Activated T-helper 2 cell treated with anti-CD3 and anti-CD28 coated beads, Interferon-gamma antibody, Interleukin-2, Interleukin-4, amounts not matched to agents 10 μg/mL and 5 μg/mL and 100 μg/mL, durations not matched to agents 14 hours and 24 hours and 36 hours (primary cell): Measurements from ENCODE around the gene ITGB1BP1. TPM values are rescaled to one million over a fixed set of nuclear protein-coding genes. Genes with fewer than 3 reads are reported as not detected.
A peak's percentile ranks its signal among the peaks of the same experiment; 100 is the strongest.

Experiments used
- DNase-seq: peaks from one replicate; pipeline ENCODE4 v3.0.0; 2021; ENCODE audit warnings: low spot score
- H3K27ac Mint-ChIP-seq: one replicate; pipeline ENCODE4 v1.8.0; 2021; ENCODE audit warnings: mixed read lengths
- H3K27me3 Mint-ChIP-seq: one replicate; pipeline ENCODE4 v1.8.0; 2021; ENCODE audit warnings: low read depth, mixed read lengths
- H3K36me3 Mint-ChIP-seq: one replicate; pipeline ENCODE4 v1.8.0; 2021; ENCODE audit warnings: low read depth, mixed read lengths
- H3K4me1 Mint-ChIP-seq: one replicate; pipeline ENCODE4 v1.8.0; 2021; ENCODE audit warnings: low read depth, mixed read lengths
- H3K4me3 Mint-ChIP-seq: one replicate; pipeline ENCODE4 v1.8.0; 2021; ENCODE audit warnings: low read depth, mild to moderate bottlenecking, moderate library complexity, mixed read lengths
- H3K9me3 Mint-ChIP-seq: one replicate; pipeline ENCODE4 v1.8.0; 2021; ENCODE audit warnings: mixed read lengths
- intact Hi-C: fragments of 100-400 bp; cut with micrococcal nuclease; formaldehyde crosslinking; loops from one replicate; pipeline ENCODE4 v1.15.1; 2023
- total RNA-seq: library from RNA; stranded (reverse); gene quantifications from 2 replicates; pipeline ENCODE4 v1.2.3, GENCODE V29; 2022

ITGB1BP1 gene
- total RNA-seq, 1 donor from 2014 or later = 128 TPM

DNA sequence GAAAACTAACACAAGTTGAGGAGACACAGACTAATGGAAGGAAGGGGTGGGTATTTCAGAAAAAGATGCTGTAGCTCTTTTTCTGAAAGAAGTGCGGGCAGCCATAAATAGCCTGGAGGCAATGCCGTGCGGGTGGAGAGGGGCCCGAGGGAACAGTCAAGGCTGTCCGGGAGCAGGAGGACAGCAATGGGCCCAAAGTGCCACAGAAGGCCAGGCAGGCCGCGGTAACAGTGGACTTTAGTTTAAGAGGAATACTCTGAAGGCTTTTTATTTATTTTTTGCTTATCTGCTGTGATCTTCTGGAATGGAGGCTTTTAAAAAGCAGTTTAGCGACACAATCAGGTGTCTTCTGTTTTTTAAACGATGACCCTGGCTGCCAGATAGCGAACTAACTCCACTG is 2.8 kb downstream of the ITGB1BP1 start:
- peaks cover 49% of the 10 kb centered on the region for H3K4me1 Mint-ChIP-seq
- H3K27ac Mint-ChIP-seq = no peak overlapping the region
- no peaks in the 10 kb centered on the region for H3K27me3 Mint-ChIP-seq
- no peak for DNase-seq
- peak overlapping the region; percentile 26 for H3K4me3 Mint-ChIP-seq
- intact Hi-C loops = loop anchor here (5.0 to 10.0 kb wide), 5 partner anchors 213 to 1027 kb away; partner anchors contain the start of genes ASAP2, ODC1, RRM2 and TAF1B
- no peaks in the 10 kb centered on the region for H3K9me3 Mint-ChIP-seq
- H3K36me3 Mint-ChIP-seq = peaks cover 60% of the 10 kb centered on the region

DNA sequence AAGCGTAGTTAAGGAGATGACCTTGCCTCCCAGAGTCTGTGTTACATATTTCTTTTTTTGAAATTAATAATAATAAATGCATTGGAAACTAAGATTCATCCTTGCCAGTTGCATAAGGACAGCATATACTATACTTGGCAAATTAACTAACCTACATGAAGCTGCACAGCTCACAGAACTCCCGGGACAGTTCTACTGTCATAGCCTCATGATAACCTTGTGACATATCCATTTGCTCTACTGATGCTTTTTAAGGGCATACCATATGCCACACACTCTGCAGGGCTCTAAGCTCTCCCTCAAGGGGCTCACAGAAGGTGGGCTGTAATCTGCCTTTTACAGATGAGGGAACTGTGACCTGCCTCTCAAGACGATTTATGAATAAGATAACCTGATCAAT is 3.8 kb downstream of the ITGB1BP1 start:
- Mint-ChIP-seq H3K27me3 (no peaks in the 10 kb centered on the region), H3K9me3 (no peaks in the 10 kb centered on the region), H3K4me3 (no peak overlapping the region), H3K4me1 (peaks cover 49% of the 10 kb centered on the region), H3K36me3 (peaks cover 64% of the 10 kb centered on the region), H3K27ac (no peak overlapping the region)
- no peak for DNase-seq
- intact Hi-C loops = no loop called here

DNA sequence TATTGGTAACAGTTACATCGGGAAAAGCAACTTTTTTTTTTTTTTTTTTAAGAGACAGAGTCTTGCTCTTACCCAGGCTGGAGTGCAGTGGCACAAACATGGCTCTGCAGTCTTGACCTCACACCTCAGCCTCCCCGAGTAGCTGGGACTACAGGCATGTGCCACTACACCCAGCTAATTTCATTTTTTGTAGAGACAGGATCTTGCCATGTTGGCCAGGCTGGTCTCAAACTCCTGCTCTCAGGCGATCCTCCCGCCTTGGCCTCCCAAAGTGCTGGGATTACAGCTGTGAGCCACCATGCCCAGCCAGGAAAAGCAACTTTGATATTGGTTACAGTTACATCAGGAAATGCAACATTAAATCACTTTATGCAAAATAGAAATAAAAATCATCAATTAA is 4.6 kb downstream of the ITGB1BP1 start:
- Mint-ChIP-seq H3K4me3 (no peak overlapping the region), H3K9me3 (no peaks in the 10 kb centered on the region), H3K27ac (no peak overlapping the region), H3K27me3 (no peaks in the 10 kb centered on the region), H3K4me1 (peaks cover 56% of the 10 kb centered on the region), H3K36me3 (peaks cover 69% of the 10 kb centered on the region)
- intact Hi-C loops = no loop called here
- DNase-seq = no peak

DNA sequence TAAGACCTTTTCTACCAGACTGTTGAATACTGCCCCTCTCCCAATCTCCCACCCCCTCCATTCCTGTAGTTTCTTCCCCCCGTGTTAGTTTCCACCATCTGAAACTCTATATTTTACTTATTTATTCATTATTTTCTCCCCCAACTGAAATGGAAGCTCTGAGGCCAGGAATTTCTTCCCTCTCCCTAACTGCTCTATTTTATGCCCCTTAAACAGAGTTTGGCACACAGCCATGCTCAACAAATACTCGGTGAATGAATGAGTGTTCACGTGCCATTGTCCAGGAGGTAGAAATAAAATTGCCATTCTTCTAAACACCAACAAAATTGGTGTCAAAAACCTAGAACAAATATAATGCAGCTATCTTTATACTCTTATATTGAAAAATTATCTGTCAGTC is 5.6 kb downstream of the ITGB1BP1 start:
- Mint-ChIP-seq H3K9me3 (no peaks in the 10 kb centered on the region), H3K4me3 (no peak overlapping the region), H3K4me1 (peaks cover 56% of the 10 kb centered on the region), H3K27ac (peak overlapping the region; percentile 24), H3K27me3 (no peaks in the 10 kb centered on the region), H3K36me3 (peaks cover 71% of the 10 kb centered on the region)
- intact Hi-C loops = no loop called here
- DNase-seq = no peak

DNA sequence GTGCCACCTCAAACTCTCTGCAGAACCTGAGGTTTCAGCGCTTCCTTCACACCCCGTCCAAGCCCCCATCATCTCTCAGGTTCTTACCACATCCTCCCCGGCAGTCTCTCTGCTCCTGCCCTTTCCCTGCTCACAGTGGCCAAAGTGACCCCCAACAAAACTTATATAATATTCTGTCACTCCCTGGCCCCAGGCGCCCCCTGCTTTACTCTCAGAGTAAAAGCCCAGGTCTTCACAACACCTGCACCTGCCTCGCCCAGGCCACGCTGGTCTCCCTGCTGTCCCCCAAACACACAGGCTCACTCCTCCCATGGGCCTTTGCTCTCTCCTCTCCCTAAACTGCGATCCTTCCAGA is 6.4 kb downstream of the ITGB1BP1 start:
- no peak for DNase-seq
- intact Hi-C loops = no loop called here
- Mint-ChIP-seq H3K27me3 (no peaks in the 10 kb centered on the region), H3K4me3 (no peak overlapping the region), H3K36me3 (peaks cover 71% of the 10 kb centered on the region), H3K4me1 (peaks cover 50% of the 10 kb centered on the region), H3K27ac (peak overlapping the region; percentile 52), H3K9me3 (no peaks in the 10 kb centered on the region)

DNA sequence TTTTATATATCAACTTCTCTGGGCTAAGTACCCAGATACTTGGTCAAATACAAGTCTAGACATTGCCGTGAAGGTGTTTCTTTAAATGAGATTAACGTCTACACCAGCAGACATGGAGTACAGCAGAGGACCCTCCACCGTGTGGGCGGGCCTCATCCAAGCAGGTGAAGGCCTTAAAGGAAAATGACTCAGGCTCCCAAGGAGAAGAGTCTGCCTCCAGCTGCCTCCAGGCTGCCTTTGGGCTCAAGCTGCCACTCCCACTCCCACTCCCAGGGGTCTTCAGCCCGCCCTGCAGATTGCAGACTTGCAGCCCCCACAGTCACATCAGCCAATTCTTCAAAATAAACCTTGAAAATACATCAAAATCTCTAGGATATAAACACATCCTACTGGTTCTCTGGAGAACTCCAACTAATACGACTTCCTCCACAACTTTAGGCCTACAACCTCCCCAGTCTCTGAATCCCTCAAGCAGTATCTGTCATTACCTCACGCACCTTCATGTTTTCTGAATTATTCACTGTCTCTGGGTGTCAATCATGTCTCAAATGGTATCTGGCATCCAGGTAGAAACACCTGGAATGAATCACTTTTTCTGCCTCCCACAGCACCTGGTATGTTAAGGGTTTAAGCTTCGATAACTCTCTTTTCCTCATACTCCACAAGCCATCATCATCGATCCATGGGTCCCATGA is 6.9 kb downstream of the ITGB1BP1 start:
- Mint-ChIP-seq H3K4me3 (no peak overlapping the region), H3K27ac (peak overlapping the region; percentile 52), H3K4me1 (peaks cover 45% of the 10 kb centered on the region), H3K9me3 (no peaks in the 10 kb centered on the region), H3K27me3 (no peaks in the 10 kb centered on the region), H3K36me3 (peaks cover 71% of the 10 kb centered on the region)
- intact Hi-C loops = no loop called here
- DNase-seq = no peak

DNA sequence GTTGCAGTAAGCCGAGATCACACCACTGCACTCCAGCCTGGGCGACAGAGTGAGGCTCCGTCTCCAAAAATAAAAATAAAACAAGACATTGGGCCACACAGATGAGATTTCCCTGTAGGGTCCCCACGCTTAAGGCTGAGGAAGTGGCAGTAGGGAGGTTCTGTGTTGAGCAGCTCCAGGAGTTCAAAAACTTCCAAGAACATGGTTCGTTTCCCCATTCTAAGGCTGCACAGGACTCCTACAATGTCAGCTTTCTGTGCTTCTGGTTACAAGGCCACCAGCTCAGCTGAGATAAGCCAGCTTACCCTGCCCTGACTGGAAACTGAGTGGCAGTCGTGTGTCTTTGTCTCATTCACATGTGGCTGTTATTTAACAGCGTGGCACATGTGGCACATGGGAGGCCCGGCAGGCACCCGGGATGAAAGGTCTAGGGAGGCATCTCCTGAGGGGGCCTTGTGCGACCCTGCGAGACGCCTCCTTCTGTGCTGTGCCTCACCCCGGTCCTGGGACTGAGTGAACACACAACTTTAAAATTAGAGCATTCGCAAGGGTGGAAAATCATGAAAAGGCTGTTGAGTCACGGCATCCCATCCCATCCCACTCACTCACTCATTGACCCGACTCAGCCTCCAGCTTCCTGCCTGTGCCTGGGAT is 7.7 kb downstream of the ITGB1BP1 start:
- Mint-ChIP-seq H3K27ac (no peak overlapping the region), H3K27me3 (no peaks in the 10 kb centered on the region), H3K9me3 (no peaks in the 10 kb centered on the region), H3K36me3 (peaks cover 76% of the 10 kb centered on the region), H3K4me3 (no peak overlapping the region), H3K4me1 (peaks cover 43% of the 10 kb centered on the region)
- no peak for DNase-seq
- intact Hi-C loops = no loop called here

DNA sequence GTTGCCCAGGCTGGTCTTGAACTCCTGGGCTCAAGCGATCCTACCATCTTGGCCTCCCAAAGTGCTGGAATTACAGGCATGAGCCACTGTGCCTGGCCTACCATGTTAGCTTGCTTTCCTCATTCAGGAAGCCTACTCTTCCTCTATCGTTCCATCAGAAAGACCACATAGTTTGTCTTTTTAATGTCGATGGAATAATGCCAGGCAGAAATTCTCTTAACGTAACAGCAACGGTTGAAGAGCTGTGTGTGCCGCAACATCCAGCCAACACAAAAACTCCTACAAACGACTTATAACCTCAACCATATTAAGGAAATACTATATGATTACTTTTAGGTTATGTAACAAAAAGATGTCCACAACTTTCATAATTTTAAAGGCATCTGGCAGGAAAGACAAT is 10.5 kb downstream of the ITGB1BP1 start:
- Mint-ChIP-seq H3K36me3 (peaks cover 66% of the 10 kb centered on the region), H3K9me3 (no peaks in the 10 kb centered on the region), H3K27me3 (no peaks in the 10 kb centered on the region), H3K27ac (no peak overlapping the region), H3K4me1 (peaks cover 20% of the 10 kb centered on the region), H3K4me3 (no peak overlapping the region)
- intact Hi-C loops = no loop called here
- no peak for DNase-seq

DNA sequence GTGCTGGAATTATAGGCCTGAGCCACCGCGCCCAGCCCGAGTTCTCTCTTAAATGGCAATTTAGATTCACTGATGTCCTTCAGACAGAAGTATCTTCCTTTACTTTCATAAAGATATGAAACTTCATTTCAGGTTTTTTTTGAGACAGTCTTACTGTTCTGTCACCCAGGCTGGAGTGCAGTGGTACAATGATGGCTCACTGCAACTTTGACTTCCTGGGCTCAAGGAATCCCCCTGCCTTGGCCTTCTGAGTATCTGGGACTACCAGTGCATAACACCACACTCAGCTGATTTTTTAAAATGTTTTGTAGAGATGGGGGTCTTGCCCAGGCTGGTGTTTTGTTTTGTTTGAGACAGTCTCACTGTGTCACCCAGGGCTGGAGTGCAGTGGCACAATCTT is 13.2 kb downstream of the ITGB1BP1 start:
- H3K27ac Mint-ChIP-seq = no peak overlapping the region
- peaks cover 55% of the 10 kb centered on the region for H3K36me3 Mint-ChIP-seq
- no peak overlapping the region for H3K4me3 Mint-ChIP-seq
- intact Hi-C loops = no loop called here
- H3K9me3 Mint-ChIP-seq = no peaks in the 10 kb centered on the region
- DNase-seq = no peak
- H3K27me3 Mint-ChIP-seq = no peaks in the 10 kb centered on the region
- H3K4me1 Mint-ChIP-seq = peaks cover 7% of the 10 kb centered on the region

DNA sequence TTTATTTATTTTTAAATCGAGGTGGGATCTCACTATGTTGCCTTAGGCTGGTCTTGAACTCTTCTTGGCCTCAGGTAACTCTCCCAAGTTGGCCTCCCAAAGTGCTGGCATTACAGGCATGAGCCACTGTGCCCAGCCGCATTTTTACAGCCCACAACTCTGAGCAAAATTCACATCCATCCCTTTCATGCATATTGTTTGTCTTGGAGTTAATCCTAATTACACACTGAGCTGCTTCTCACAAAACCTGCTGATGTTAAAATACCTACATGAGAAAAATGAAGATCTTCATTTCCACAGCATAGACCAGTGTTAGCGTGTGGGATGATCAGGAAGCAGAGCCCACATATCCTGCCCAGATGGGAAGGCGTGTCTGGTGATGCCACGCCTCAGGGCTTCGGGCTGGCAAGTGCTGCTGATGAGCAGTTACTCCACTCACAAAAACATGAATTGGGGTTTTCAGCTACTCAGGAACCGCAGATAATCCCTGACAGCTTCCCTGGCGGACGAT is 14.6 kb downstream of the ITGB1BP1 start:
- Mint-ChIP-seq H3K9me3 (no peaks in the 10 kb centered on the region), H3K4me1 (no peaks in the 10 kb centered on the region), H3K36me3 (peaks cover 42% of the 10 kb centered on the region), H3K27ac (no peak overlapping the region), H3K27me3 (no peaks in the 10 kb centered on the region), H3K4me3 (no peak overlapping the region)
- DNase-seq = no peak
- intact Hi-C loops = no loop called here

DNA sequence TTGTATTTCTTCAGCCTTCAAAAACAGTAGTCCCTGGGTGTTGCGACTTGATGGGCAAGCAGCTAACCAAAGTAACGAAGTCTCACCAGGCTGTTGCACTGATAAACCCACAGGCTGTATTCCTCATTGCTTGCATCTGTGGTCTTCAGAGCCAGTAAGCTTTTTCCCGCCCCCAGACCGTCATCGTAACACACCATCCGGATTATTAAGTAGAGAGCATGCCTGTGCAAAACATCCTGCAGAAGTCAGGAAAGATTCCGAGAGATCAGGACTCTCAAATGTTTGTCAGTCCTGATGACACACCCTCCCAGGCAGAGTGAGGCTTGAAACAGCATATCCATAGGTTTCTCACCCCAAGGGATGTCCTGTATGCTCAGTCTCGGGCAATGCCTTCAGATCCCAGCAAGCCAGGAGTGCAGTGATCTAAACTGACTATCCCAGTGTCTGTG is 15.9 kb downstream of the ITGB1BP1 start:
- H3K9me3 Mint-ChIP-seq = no peaks in the 10 kb centered on the region
- DNase-seq = no peak
- intact Hi-C loops = no loop called here
- no peak overlapping the region for H3K4me3 Mint-ChIP-seq
- no peaks in the 10 kb centered on the region for H3K4me1 Mint-ChIP-seq
- peaks cover 36% of the 10 kb centered on the region for H3K36me3 Mint-ChIP-seq
- no peak overlapping the region for H3K27ac Mint-ChIP-seq
- no peaks in the 10 kb centered on the region for H3K27me3 Mint-ChIP-seq

DNA sequence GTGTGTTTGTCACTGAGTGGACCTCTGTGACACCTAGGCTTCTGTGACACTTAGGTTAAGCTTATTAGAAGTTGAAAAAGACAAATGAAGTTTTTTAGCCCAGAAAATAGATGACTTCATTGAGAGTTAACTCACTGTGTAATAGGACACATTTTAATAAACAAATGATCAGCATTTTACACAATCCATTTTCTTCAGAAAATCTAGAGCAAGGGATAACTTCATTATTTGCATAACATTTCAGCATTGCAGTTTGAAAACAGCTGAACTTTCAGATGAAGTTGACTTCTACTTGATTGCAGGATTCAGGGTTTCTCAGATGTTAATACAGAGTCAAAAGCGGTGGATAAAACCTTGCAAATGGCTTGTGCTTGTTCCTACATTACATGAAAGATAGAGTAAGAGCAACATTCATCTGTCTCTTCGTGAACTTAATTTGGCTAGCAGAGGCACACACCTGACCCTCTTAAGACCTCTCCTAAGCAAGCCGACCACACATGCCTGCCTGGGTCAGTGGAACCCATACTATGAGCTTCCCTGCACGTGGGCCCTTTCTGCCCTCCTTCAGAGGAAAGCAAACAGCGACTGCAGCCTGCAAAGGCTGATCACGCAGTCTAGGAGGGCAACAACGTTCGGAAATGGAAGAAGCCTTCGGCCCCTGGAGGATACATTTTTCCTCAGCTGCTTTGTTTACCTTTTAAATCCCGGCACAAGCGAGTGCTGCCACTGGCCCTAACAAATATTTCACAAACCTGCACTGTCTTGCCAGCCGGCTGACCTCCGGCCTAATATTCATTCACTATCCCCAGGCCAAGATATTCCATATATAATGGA is 16.6 kb downstream of the ITGB1BP1 start:
- no peak overlapping the region for H3K27ac Mint-ChIP-seq
- H3K27me3 Mint-ChIP-seq = no peaks in the 10 kb centered on the region

DNA sequence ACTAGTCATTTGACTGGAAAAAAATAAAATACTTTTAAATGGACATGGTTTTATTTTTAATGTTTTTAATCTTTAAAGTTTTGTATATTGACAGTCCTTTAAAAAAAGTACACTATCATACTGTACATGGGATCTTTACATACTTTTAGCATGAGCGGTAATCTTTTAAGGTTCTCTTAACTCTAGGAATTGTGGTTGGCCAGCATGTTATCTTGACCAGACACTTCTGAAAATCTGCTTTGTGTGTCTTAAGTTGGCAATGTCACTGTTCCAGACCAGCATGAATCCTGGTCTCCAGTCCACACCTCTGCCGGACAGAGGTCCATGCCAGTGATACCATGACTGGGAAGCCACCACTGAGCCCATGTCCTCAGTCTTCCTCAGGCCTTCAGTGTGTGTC is 17.7 kb downstream of the ITGB1BP1 start:
- no peaks in the 10 kb centered on the region for H3K9me3 Mint-ChIP-seq
- peaks cover 21% of the 10 kb centered on the region for H3K36me3 Mint-ChIP-seq
- no peaks in the 10 kb centered on the region for H3K27me3 Mint-ChIP-seq
- no peak overlapping the region for H3K4me3 Mint-ChIP-seq
- no peaks in the 10 kb centered on the region for H3K4me1 Mint-ChIP-seq
- DNase-seq = no peak
- intact Hi-C loops = no loop called here
- no peak overlapping the region for H3K27ac Mint-ChIP-seq

More for the DNA sequence above, 16.6 kb downstream of the ITGB1BP1 start:
- no peak for DNase-seq
- H3K9me3 Mint-ChIP-seq = no peaks in the 10 kb centered on the region
- no peaks in the 10 kb centered on the region for H3K4me1 Mint-ChIP-seq
- H3K36me3 Mint-ChIP-seq = peaks cover 30% of the 10 kb centered on the region
- no peak overlapping the region for H3K4me3 Mint-ChIP-seq
- intact Hi-C loops = no loop called here
